Esophagus (tissue), 2 donors: ENCODE results near the gene WDR45B. TPM values are rescaled to one million over a fixed set of nuclear protein-coding genes. Genes with fewer than 3 reads are reported as not detected.

ENCODE experiments used
- H3K27ac ChIP-seq, 2 donors: one replicate each; pipeline ENCODE4 v1.5.1; 2013; ENCODE audit warnings: low read depth in 2 of 2, mild to moderate bottlenecking in 2 of 2, inconsistent platforms in 1 of 2, low read length in 1 of 2, moderate library complexity in 1 of 2
- H3K27me3 ChIP-seq, 2 donors: one replicate each; pipeline ENCODE4 v1.6.1; 2013; ENCODE audit warnings: low read length in 2 of 2, control low read depth in 1 of 2, mild to moderate bottlenecking in 1 of 2; ENCODE audit not compliant: insufficient read depth in 2 of 2, control insufficient read depth in 1 of 2
- H3K36me3 ChIP-seq, 2 donors: one replicate each; pipeline ENCODE4 v1.6.1; 2013; ENCODE audit warnings: low read length in 1 of 2; ENCODE audit not compliant: control insufficient read depth in 2 of 2, insufficient read depth in 2 of 2
- H3K4me1 ChIP-seq, 2 donors: one replicate each; pipeline ENCODE4 v1.6.1; 2013; ENCODE audit warnings: low read length in 1 of 2; ENCODE audit not compliant: control insufficient read depth in 2 of 2, insufficient read depth in 2 of 2
- H3K4me3 ChIP-seq, 2 donors: one replicate each; pipeline ENCODE4 v1.5.1; 2013; ENCODE audit warnings: low read length in 2 of 2, mild to moderate bottlenecking in 2 of 2, low read depth in 1 of 2, moderate library complexity in 1 of 2
- H3K9me3 ChIP-seq, 2 donors: one replicate each; pipeline ENCODE4 v1.6.1; 2013; ENCODE audit warnings: mild to moderate bottlenecking in 2 of 2, low read depth in 1 of 2, low read length in 1 of 2, moderate library complexity in 1 of 2; ENCODE audit not compliant: control insufficient read depth in 2 of 2, insufficient read depth in 1 of 2
- WGBS, 2 donors: extraction: QIAGEN DNeasy Blood & Tissue Kit; methylation state at CpG; one replicate each; pipeline ENCODE4 v1.1.7; 2013; 5-methylcytosine and 5-hydroxymethylcytosine counted together
- polyA plus RNA-seq, 2 donors: library from polyadenylated mRNA; stranded (reverse); fragments of 200-250 nt; gene quantifications; one replicate each; pipeline ENCODE4 v1.2.3, GENCODE V29; 2013
- donor health status: healthy with polysubstance abuse.
- donor health status: Bipolar disorder and iron deficiency.

WDR45B gene
- polyA plus RNA-seq, 2 donors, result 72.2 to 75.3 TPM

DNA sequence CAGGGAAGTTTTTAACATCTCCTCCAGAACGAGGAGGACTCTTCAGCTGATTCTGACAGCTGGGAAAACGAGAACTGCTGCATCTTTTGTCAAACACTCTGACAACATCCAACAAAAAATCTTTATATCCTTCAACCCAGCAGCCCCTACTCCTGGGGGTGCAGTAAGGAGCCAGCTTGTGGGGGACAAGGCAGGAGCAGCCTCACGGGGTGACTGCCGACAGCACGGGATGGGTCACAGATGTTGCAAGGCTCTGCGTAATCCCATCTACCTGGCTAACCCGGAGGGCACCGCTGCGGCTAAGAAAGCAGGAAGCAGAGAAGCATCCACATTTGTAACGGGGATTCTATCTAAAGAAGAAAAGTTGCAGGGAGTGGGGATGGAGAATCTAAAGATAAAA is 28.6 kb downstream of the WDR45B start:
- H3K9me3 ChIP-seq, result no peaks in the 10 kb centered on the region
- H3K27ac ChIP-seq, result no peak overlapping the region
- H3K4me1 ChIP-seq, result no peaks in the 10 kb centered on the region
- H3K27me3 ChIP-seq, result no peaks in the 10 kb centered on the region
- no peak overlapping the region for H3K4me3 ChIP-seq
- peaks cover 11 to 59% of the 10 kb centered on the region in 2 donors for H3K36me3 ChIP-seq
- 86 to 89% methylated on average over 9 to 10 of the region's 10 CpGs for WGBS, 2 donors

GRCh38 chr17:82619211-82619610 is 29.0 kb downstream of the WDR45B start:
- H3K27me3 ChIP-seq, result no peaks in the 10 kb centered on the region
- 88 to 89% methylated on average over 7 of the region's 7 CpGs for WGBS, 2 donors
- H3K36me3 ChIP-seq, result peaks cover 11 to 57% of the 10 kb centered on the region in 2 donors
- H3K9me3 ChIP-seq, result no peaks in the 10 kb centered on the region
- no peak overlapping the region for H3K27ac ChIP-seq
- no peak overlapping the region for H3K4me3 ChIP-seq
- no peaks in the 10 kb centered on the region for H3K4me1 ChIP-seq

DNA sequence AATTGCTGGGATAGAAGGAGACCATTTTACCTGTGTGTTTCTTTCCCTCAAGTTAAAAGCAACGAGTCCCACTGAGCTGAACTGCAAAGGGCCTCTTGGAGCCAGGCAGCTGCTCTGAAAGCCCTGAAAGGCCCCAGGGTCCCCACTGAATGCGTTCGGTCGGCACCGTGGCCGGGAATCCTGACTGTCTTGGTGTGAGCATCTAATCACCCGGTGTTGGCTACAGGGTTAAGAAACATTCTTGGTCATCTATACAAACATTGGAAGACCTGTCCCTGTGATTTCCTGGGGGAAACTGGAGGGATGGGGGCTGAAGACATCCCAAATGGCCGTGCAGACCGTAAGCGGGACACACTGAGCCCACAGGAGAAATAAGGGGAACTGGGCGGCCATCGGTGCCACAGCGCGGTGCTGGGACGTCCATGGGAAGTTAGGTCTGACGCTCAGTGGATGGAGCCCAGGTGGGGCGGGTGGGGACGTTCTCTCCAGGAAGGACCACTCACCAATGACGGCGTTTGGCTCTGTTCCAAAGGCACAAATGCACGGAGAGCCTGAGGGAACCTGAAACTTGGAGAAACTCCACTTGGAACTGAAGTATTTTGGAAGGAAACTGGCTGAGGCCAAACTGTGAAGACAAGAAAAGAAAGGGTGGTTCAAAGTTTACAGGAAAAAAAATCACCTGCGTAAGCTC is 32.1 kb downstream of the WDR45B start:
- WGBS, 2 donors, result 83 to 87% methylated on average over 22 of the region's 22 CpGs
- Histone ChIP-seq H3K27ac (no peak overlapping the region), H3K4me1 (peaks cover 0 to 10% of the 10 kb centered on the region in 2 donors), H3K9me3 (no peaks in the 10 kb centered on the region), H3K4me3 (no peak overlapping the region), H3K36me3 (peaks cover 11 to 55% of the 10 kb centered on the region in 2 donors), H3K27me3 (no peaks in the 10 kb centered on the region)

DNA sequence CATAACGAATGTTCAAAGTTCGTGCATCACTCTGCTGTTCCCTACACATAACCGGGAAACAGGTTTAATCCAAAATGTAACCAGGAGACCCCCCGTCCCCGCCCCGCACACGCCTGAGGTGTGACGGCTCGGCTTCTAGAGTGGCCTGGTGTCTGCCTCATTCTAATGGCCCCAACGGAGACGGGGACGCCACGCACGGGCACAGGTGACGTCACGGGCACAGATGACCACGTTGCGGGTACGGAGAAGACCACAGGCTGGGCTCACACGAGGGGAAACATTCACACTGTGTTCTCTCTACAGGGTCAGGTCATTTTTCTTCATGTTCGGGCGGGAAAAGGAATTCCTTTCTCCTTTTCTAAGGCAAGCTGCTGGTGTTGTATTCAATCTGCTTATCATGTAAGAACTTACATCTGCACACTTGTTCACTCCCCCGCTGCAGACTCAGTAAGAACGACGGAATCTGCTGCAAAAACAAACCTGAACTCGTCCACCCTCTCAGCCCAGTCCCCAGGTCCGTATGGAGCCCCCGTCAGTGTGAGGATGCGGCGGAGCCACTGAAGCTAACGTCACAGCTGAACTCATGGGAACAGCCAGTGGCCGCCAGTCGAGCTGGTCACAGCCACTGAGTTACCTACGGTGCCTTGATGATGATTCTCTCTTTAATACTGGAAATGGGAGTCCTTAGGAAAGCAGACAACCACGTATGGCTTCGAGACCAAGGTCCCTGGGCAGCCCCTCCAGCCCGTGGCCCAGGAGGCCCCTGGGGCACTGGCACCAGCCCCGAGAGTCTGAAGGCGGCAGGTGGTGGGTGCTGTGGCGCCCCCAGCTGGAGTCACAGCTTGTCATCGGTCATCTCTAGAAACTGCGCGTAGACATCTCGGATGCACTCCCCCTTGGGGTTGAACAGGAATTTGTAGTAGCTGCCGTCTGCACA is 32.9 kb downstream of the WDR45B start:
- no peaks in the 10 kb centered on the region for H3K9me3 ChIP-seq
- H3K4me1 ChIP-seq, result peaks cover 0 to 10% of the 10 kb centered on the region in 2 donors
- H3K4me3 ChIP-seq, result no peak overlapping the region
- WGBS, 2 donors, result 91% methylated on average over 45 of the region's 45 CpGs
- peaks cover 11 to 52% of the 10 kb centered on the region in 2 donors for H3K36me3 ChIP-seq
- H3K27me3 ChIP-seq, result no peaks in the 10 kb centered on the region
- H3K27ac ChIP-seq, result no peak overlapping the region

DNA sequence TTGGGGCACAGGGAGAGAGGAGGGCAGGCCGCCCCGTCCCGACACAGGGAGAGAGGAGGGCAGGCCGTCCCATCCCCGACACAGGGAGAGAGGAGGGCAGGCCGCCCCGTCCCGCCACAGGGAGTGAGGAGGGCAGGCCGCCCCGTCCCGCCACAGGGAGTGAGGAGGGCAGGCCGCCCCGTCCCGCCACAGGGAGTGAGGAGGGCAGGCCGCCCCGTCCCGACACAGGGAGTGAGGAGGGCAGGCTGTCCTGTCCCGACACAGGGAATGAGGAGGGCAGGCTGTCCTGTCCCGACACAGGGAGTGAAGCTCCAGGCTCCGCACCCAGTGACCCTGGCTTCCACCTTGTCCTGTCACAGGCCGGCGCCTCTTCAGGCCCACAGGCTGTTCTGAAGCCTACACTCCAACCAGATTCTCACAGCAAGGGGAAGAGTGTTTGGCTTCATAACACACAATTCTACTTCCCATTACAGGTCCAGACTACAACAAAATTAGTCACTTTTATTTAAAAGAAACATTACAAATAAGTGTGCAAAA is 34.1 kb downstream of the WDR45B start:
- Histone ChIP-seq H3K9me3 (no peaks in the 10 kb centered on the region), H3K27me3 (no peaks in the 10 kb centered on the region), H3K4me3 (no peak overlapping the region), H3K27ac (no peak overlapping the region), H3K36me3 (peaks cover 11 to 42% of the 10 kb centered on the region in 2 donors), H3K4me1 (peaks cover 0 to 10% of the 10 kb centered on the region in 2 donors)
- 80 to 86% methylated on average over 10 to 22 of the region's 22 CpGs for WGBS, 2 donors

GRCh38 chr17:82613283-82614094 is 34.8 kb downstream of the WDR45B start:
- H3K4me3 ChIP-seq, result no peak overlapping the region
- peaks cover 9 to 40% of the 10 kb centered on the region in 2 donors for H3K36me3 ChIP-seq
- peaks cover 0 to 10% of the 10 kb centered on the region in 2 donors for H3K4me1 ChIP-seq
- no peaks in the 10 kb centered on the region for H3K9me3 ChIP-seq
- H3K27me3 ChIP-seq, result no peaks in the 10 kb centered on the region
- H3K27ac ChIP-seq, result no peak overlapping the region
- 64 to 74% methylated on average over 37 of the region's 37 CpGs for WGBS, 2 donors

DNA sequence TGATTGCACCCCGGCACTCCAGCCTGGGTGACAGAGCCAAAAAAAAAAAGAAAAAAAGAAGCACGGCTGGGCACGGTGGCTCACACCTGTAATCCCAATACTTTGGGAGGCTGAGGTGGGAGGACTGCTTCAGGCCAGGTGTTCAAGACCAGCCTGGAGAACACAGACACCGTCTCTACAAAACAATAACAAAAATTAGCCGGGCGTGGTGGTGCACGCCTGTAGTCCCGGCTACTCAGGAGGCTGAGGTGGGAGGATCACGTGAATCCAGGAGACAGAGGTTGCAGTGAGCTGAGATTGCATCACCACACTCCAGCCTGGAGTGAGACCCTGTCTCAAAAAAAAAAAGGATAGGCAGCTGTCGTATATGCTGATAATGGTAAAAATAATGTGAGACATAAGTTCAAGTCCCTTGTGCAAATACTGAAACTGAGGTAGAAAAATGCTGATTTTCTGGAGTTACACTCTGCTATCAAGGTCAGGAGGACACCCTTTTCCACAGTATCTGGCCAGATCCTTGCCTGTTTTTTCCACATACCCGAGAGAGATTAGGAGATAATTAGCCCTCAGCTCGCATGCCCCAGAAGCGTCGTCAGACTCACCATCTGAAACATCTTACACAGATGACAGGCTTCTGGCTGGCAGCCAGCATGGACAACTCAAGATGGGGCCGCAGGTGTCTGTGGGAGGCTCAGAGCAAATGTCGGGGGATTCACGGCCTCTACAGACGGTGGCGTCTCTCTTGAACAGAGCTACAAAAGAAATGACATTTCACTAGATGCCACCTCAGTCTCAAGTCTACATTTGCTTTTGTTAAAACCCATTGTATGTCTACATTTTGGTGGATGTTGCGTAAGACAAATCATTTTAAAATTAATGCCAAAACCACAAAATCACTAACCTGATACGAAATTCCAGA is 36.8 kb downstream of the WDR45B start:
- WGBS, 2 donors, result 74 to 82% methylated on average over 21 of the region's 21 CpGs
- H3K36me3 ChIP-seq, result peaks cover 5 to 26% of the 10 kb centered on the region in 2 donors

GRCh38 chr17:82609655-82610054 is 38.6 kb downstream of the WDR45B start:
- Histone ChIP-seq H3K27me3 (no peaks in the 10 kb centered on the region), H3K4me3 (no peak overlapping the region), H3K9me3 (no peaks in the 10 kb centered on the region), H3K27ac (no peak overlapping the region), H3K4me1 (peaks cover 3 to 14% of the 10 kb centered on the region in 2 donors), H3K36me3 (peaks cover 5 to 18% of the 10 kb centered on the region in 2 donors)
- 94 to 96% methylated on average over 4 of the region's 4 CpGs for WGBS, 2 donors

More for the DNA sequence above, 36.8 kb downstream of the WDR45B start:
- H3K4me3 ChIP-seq, result no peak overlapping the region
- H3K27ac ChIP-seq, result no peak overlapping the region
- H3K27me3 ChIP-seq, result no peaks in the 10 kb centered on the region
- no peaks in the 10 kb centered on the region for H3K9me3 ChIP-seq
- H3K4me1 ChIP-seq, result peaks cover 0 to 10% of the 10 kb centered on the region in 2 donors
